HL-60/S4 treated with phorbol 12-myristate 13-acetate at 8.2 ng/mL for 4 days and 3 days (cell line): ENCODE measurements around the gene CAMK4.
"Not testable (repeated sequence)": the region's sequence is repeated elsewhere in the genome, so short reads cannot be mapped to it uniquely, and the experiment has no call there.

Source experiments
- in situ Hi-C: fragments of 300-500 bp; cut with MboI; formaldehyde crosslinking; loops from 2 replicates; pipeline ENCODE4 v1.15.0; 2022; ENCODE audit warnings: low sequenced_read_pairs

Gene CAMK4

DNA sequence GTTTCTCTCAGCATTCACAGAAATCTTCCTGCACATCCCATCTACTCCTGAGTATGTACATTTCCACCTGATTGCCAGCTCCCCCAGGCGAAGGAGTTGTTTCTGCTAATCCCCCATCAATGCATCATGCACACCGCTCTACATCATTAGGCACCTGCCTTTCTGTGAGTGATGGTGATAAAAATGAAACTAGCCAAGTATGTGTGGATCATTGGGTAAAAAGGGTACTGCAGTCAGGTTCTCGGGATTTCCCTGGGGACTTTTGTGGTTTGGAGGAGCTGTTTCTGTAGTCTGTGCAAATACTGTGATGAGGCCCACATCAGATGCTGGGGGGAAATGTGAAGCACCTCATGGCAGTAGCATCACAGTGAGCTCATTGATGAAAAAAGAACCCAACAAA, 30.4 kb downstream of the CAMK4 start:
- in situ Hi-C loops: no loop called here

- in situ Hi-C loops: no loop called here
Observed at GRCh38 chr5:111255169-111255568, 31.0 kb downstream of the CAMK4 start.

GRCh38 chr5:111256128-111256527, 31.9 kb downstream of the CAMK4 start:
- in situ Hi-C loops: no loop called here

- in situ Hi-C loops: not testable (repeated sequence)
Observed at GRCh38 chr5:111257610-111258009, 33.4 kb downstream of the CAMK4 start.

DNA sequence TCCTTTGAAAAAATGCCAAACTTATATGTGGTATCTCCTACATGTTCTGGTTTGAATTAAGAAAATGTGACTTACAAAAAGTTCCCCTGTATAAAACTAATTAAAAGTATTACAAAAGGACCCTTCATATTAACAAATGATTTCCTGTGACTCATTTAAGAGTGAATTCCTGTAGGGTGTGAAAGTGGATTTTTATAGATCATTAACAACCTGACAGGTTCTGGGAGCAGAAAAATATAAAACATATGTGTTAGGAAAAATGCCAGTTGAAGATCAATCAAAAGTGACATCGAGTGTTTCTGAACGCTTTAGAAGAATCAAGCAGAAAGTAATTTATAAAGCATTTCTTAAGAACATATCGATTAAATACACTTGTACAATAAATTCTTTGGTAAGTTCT, 35.5 kb downstream of the CAMK4 start:
- in situ Hi-C loops: no loop called here

DNA sequence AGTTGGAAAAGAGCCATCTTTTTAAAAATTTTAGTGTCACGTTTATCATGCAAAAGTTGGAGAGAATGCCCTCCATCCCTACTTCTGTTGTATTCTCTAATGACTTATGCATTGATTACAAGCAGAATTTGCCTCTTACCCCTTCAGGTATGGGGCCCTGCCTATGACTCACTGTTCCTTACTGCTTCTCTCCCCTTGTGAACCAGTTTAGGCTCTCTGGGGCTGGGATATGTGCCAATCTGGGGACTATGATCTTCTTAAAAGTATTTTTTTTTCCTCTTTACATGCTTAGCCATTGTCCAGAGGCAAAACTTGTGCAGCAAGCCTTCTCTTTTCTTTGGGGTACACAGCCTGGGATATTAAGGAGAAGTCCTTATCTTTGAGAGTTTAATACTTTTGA, 37.4 kb downstream of the CAMK4 start:
- in situ Hi-C loops: no loop called here

DNA sequence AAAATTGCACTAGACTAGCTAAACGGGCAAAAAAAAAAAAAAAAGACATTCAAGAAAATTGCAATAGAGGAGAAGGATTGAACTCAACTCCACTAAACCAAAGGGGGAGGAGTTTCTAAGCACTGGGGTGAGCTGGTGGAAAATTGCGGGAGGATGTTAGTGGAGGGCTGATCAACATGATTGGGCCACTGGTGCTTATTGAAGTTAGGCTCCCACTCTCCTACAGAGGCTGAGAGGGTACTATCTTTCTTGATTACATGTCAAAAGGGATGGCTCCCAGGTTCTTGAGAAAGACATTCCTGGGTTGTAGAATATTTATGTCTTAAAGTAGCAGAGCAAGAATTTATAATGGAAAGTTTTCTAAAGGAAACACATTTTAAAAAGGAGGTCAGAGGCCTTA, 38.0 kb downstream of the CAMK4 start:
- in situ Hi-C loops: no loop called here

DNA sequence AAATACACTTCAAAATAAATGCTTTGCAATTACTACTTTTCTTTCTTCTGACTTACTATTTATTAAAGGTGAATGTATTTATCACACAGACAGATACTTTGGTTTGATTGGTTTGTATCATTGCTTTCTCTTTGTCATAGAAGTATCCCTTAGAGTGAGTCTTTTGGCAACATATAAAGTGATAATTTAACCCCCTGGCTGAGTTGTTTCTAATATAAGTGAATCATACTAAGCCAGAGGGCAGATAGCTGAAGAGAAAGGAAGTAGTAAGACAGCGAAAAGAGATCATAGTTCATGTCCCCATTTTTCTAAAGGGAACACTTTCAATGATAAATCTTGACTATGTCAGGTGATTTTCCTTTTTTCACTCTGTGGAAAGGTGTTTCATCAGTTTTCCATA, 38.6 kb downstream of the CAMK4 start:
- in situ Hi-C loops: no loop called here

GRCh38 chr5:111266491-111266890, 42.3 kb downstream of the CAMK4 start:
- in situ Hi-C loops: no loop called here

GRCh38 chr5:111268300-111268699, 44.1 kb downstream of the CAMK4 start:
- in situ Hi-C loops: no loop called here

- in situ Hi-C loops: no loop called here
Observed at GRCh38 chr5:111271885-111272284, 47.7 kb downstream of the CAMK4 start.

DNA sequence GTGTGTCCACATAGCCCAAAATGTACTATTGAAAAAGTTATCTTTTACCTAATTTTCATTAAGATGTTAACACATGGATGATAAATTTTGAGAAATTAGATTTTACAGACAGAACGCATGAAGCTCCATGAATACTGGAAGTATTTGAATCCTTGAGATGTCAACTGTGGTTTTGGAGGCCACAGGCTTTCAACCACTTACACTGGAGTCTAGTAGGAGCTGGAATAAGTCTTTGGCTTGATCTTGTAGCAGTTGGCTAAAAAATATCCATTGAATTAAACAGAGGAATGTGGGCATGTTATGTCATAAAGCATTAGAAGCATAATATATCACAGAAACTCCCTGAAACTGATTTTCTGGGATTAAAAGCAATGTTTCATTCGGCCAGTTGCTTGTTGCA, 52.9 kb downstream of the CAMK4 start:
- in situ Hi-C loops: no loop called here

DNA sequence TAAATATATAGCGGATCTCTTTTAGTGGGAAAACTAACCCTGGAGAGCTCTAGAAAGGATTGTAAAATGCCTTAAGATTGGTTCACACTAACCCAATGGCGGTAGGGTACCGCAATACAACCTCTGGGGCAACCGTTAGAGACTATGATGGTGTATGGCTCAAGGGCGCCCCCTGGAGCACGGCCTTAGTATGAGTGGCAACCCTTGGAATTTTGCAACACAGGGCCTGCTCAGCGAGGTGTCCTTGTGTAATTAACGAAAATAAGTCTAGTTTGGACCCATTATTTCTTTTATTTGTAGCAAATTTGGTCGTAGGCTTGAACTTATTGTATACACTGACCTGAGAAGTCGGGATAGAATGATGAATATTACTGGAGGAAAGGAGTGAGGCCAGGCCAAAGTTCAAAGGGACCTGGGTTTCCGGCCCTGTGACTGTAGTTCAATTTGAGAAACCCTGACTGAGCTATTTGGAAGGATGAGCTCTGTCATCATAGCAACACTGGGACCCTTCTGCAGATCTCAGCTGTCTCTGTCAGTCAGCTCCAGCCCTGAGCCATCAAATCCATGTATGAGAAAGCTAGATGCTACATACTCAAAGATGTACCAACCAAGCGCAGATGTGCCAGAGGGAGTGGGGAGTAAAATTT, 54.8 kb downstream of the CAMK4 start:
- in situ Hi-C loops: no loop called here

- in situ Hi-C loops: no loop called here
Observed at GRCh38 chr5:111280282-111280951, 56.2 kb downstream of the CAMK4 start.

GRCh38 chr5:111282798-111283197, 58.6 kb downstream of the CAMK4 start:
- in situ Hi-C loops: no loop called here

DNA sequence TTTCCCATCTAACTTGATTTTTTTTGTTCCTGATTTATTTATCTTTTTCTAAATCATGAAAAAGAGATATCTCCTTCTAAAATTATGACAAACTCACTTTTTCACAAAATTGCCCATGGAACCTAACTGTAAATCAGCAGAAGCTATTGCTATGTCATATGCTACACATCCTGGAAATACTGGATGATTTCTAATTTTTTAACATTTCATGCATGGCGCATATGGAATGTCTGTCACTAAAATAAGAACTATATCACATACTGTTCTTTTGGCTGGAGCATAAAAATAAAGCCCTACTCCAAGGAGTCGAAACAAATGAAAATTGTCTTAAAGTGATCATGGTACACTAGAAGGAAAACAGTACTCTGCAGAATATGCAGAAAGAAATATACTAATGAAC, 60.6 kb downstream of the CAMK4 start:
- in situ Hi-C loops: no loop called here

GRCh38 chr5:111294551-111294950, 70.4 kb downstream of the CAMK4 start:
- in situ Hi-C loops: no loop called here

DNA sequence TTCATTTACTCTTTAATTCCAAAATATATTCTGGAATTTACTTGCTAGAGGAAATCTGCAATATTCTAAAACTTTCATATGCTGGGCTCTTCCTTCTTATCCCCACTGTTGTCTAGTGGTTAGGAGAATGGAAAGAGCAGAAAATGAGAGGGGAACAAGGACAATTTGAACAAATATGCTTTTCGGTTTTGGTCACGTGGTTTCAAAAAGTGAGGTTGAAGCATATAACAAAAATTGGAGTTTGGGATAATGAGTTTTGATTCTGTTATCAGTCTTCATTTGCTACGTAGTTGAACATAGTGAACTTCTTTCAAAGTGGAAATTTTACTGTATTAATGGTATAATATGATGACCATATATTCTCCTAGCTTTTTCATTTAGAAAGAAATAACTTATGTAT, 71.5 kb downstream of the CAMK4 start:
- in situ Hi-C loops: no loop called here

DNA sequence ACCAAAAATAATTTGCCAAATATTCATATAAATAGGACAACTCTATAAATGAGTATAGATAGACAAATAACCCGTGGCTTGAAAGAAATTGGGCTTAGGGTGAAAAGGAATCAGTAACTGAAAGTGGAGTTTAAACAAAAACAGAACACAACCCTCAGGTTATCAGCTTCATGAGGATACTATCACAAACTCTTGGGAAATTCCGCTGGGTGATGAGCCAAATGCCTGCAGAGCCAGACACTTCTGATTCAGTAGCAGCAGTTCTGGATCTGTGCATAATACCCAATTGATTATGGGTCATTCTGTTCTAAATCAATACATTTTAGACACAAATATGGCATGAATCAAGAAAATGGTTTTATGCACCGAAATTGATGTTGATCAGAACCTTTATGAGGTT, 72.4 kb downstream of the CAMK4 start:
- in situ Hi-C loops: no loop called here

GRCh38 chr5:111299067-111299481, 74.9 kb downstream of the CAMK4 start:
- in situ Hi-C loops: no loop called here

DNA sequence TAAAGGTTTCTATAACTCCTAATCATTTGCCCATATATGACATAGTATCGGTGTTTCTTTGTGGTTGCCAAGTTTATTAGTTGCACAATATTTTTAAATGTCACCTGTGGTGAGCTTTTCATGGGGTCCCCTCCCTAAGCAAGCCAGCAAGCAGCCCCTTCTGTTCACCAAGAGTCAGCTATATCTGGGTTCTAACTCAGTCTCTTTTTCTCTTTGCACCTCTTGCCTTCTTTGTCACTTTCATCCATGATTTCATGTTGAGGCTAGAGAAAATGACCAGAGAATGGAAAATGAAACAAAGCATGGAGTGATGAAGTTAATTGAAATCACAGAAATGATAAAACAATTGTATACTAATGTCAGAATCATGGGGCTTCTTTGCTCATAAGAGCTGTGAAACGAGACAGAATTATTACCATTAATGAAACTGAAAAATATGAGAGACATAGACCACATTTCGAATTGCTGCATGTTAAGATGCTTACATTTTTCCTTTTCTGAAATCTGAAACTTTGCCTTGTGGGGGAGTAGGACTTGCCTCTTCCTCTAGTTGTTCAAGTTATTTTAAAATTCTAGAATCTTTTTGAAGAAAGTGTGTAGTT, 75.7 kb downstream of the CAMK4 start:
- in situ Hi-C loops: no loop called here

DNA sequence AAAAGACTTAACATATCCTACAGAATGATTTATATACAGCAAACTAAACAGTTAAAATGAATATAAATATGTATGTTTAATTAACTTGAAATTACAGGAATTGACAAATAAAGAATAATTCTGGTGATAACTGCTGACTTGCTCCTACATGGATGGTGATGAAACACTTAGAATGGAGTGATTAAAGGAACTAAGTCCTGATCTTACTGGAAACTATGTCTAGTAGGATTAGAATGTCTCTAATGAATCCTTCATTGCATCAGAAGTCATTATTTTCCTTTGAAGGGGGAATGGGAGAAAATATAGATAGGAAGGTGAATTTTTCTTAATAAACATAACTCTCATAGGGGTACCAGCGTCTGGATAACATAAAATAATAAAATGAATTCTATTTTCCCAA, 77.1 kb downstream of the CAMK4 start:
- in situ Hi-C loops: no loop called here
